ENCODE data around the gene TMEM151A. TPM values are rescaled to one million over a fixed set of nuclear protein-coding genes. Genes with fewer than 3 reads are reported as not detected.

TMEM151A gene
- total RNA-seq, 2 donors from 2014 or later, result not detected

- Mint-ChIP-seq H3K9me3 (no peaks in the 10 kb centered on the region), H3K4me1 (ENCODE audit: low read depth in 2 of 2) (peaks cover 8 to 36% of the 10 kb centered on the region in 2 donors), H3K27ac (no peak overlapping the region), H3K36me3 (no peaks in the 10 kb centered on the region), H3K27me3 (peaks cover 0 to 10% of the 10 kb centered on the region in 2 donors), H3K4me3 (no peak overlapping the region)
- peak; percentile 98 for DNase-seq (ENCODE audit: low spot score)
- peak; percentile 90 to 91 for ATAC-seq
These were observed 8.9 kb upstream of the TMEM151A start for GRCh38 chr11:66282468-66283455.

GRCh38 chr11:66283461-66284105 is 8.1 kb upstream of the TMEM151A start:
- Mint-ChIP-seq H3K27ac (no peak overlapping the region), H3K9me3 (no peaks in the 10 kb centered on the region), H3K4me1 (ENCODE audit: low read depth in 2 of 2) (peaks cover 8 to 36% of the 10 kb centered on the region in 2 donors), H3K27me3 (peaks cover 0 to 10% of the 10 kb centered on the region in 2 donors), H3K4me3 (no peak overlapping the region), H3K36me3 (no peaks in the 10 kb centered on the region)
- ATAC-seq (no peak), DNase-seq (ENCODE audit: low spot score) (no peak)

GRCh38 chr11:66284526-66285078 is 7.1 kb upstream of the TMEM151A start:
- Mint-ChIP-seq H3K4me1 (ENCODE audit: low read depth in 2 of 2) (peaks cover 16 to 32% of the 10 kb centered on the region in 2 donors), H3K27ac (no peak overlapping the region), H3K4me3 (no peak overlapping the region), H3K36me3 (no peaks in the 10 kb centered on the region), H3K27me3 (peaks cover 0 to 5% of the 10 kb centered on the region in 2 donors), H3K9me3 (no peaks in the 10 kb centered on the region)
- no peak for ATAC-seq
- DNase-seq (ENCODE audit: low spot score), result no peak

GRCh38 chr11:66285250-66285947 is 6.3 kb upstream of the TMEM151A start:
- H3K27me3 Mint-ChIP-seq, result peaks cover 0 to 4% of the 10 kb centered on the region in 2 donors
- H3K36me3 Mint-ChIP-seq, result no peaks in the 10 kb centered on the region

GRCh38 chr11:66286699-66287098 is 5.0 kb upstream of the TMEM151A start:
- Mint-ChIP-seq H3K9me3 (no peaks in the 10 kb centered on the region), H3K27ac (no peak overlapping the region), H3K4me3 (peak overlapping the region; percentile 66), H3K36me3 (no peaks in the 10 kb centered on the region), H3K27me3 (peaks cover 6 to 8% of the 10 kb centered on the region in 2 donors), H3K4me1 (ENCODE audit: low read depth in 2 of 2) (peaks cover 28 to 33% of the 10 kb centered on the region in 2 donors)
- no peak for DNase-seq (ENCODE audit: low spot score)
- ATAC-seq, result no peak

More at GRCh38 chr11:66285250-66285947, 6.3 kb upstream of the TMEM151A start:
- Mint-ChIP-seq H3K27ac (no peak overlapping the region), H3K9me3 (no peaks in the 10 kb centered on the region), H3K4me1 (ENCODE audit: low read depth in 2 of 2) (peaks cover 24 to 37% of the 10 kb centered on the region in 2 donors), H3K4me3 (no peak overlapping the region)
- ATAC-seq (no peak), DNase-seq (ENCODE audit: low spot score) (no peak)

- DNase-seq (ENCODE audit: low spot score), result no peak
- Mint-ChIP-seq H3K4me1 (ENCODE audit: low read depth in 2 of 2) (peaks cover 27 to 29% of the 10 kb centered on the region in 2 donors), H3K27ac (no peak overlapping the region), H3K4me3 (peak overlapping the region; percentile 66), H3K27me3 (peaks cover 6 to 8% of the 10 kb centered on the region in 2 donors), H3K9me3 (no peaks in the 10 kb centered on the region), H3K36me3 (no peaks in the 10 kb centered on the region)
- ATAC-seq, result no peak
These were observed 4.3 kb upstream of the TMEM151A start for GRCh38 chr11:66287211-66287888.

- ATAC-seq, result no peak
- Mint-ChIP-seq H3K4me1 (ENCODE audit: low read depth in 2 of 2) (peaks cover 29 to 31% of the 10 kb centered on the region in 2 donors), H3K27me3 (peaks cover 13 to 15% of the 10 kb centered on the region in 2 donors), H3K36me3 (no peaks in the 10 kb centered on the region), H3K27ac (peak overlapping the region; percentile 68 to 85), H3K9me3 (no peaks in the 10 kb centered on the region), H3K4me3 (peak overlapping the region; percentile 90)
- DNase-seq (ENCODE audit: low spot score), result no peak
These were observed 3.6 kb upstream of the TMEM151A start for GRCh38 chr11:66287889-66288670.

GRCh38 chr11:66288671-66289547 is 2.8 kb upstream of the TMEM151A start, which contains the start of gene YIF1A:
Gene YIF1A (minus strand): TSS chr11:66289143. CDS start chr11:66288985, 158 bp downstream.
- Mint-ChIP-seq H3K4me3 (peak within 1 kb of the TSS; percentile 90), H3K9me3 (no peaks in the 10 kb centered on the region), H3K4me1 (ENCODE audit: low read depth in 2 of 2) (peaks cover 29% of the 10 kb centered on the region in 2 donors), H3K27ac (peak within 1 kb of the TSS; percentile 68 to 85), H3K27me3 (peaks cover 19 to 22% of the 10 kb centered on the region in 2 donors), H3K36me3 (no peaks in the 10 kb centered on the region)
- ATAC-seq (peak; percentile 97), DNase-seq (ENCODE audit: low spot score) (peak; percentile 99)

- Mint-ChIP-seq H3K9me3 (no peaks in the 10 kb centered on the region), H3K36me3 (no peaks in the 10 kb centered on the region), H3K4me3 (peak overlapping the region; percentile 90), H3K4me1 (ENCODE audit: low read depth in 2 of 2) (peaks cover 29% of the 10 kb centered on the region in 2 donors), H3K27ac (peak overlapping the region; percentile 68 to 85), H3K27me3 (peaks cover 21 to 22% of the 10 kb centered on the region in 2 donors)
- ATAC-seq (peak; percentile 74 to 79), DNase-seq (ENCODE audit: low spot score) (peak; percentile 87)
These were observed 2.0 kb upstream of the TMEM151A start for GRCh38 chr11:66289548-66290329.

GRCh38 chr11:66290330-66290621 is 1.4 kb upstream of the TMEM151A start:
- DNase-seq (ENCODE audit: low spot score) (no peak), ATAC-seq (no peak)
- Mint-ChIP-seq H3K9me3 (no peaks in the 10 kb centered on the region), H3K36me3 (no peaks in the 10 kb centered on the region), H3K27ac (peak overlapping the region in 1 of 2 donors; percentile 85), H3K4me3 (peak overlapping the region; percentile 90), H3K27me3 (peaks cover 21 to 22% of the 10 kb centered on the region in 2 donors), H3K4me1 (ENCODE audit: low read depth in 2 of 2) (peaks cover 29% of the 10 kb centered on the region in 2 donors)

GRCh38 chr11:66291303-66291705 is 390 bp upstream of the TMEM151A start:
- Mint-ChIP-seq H3K4me1 (ENCODE audit: low read depth in 2 of 2) (peaks cover 29% of the 10 kb centered on the region in 2 donors), H3K36me3 (no peaks in the 10 kb centered on the region), H3K9me3 (no peaks in the 10 kb centered on the region), H3K27ac (peak overlapping the region in 1 of 2 donors; percentile 85), H3K4me3 (peak overlapping the region; percentile 90), H3K27me3 (peaks cover 22 to 23% of the 10 kb centered on the region in 2 donors)
- ATAC-seq (no peak), DNase-seq (ENCODE audit: low spot score) (no peak)
